AG04449 (cell line): ENCODE results near the gene KCNN2.
A peak's percentile ranks its signal among the peaks of the same experiment; 100 is the strongest.

Source experiments
- CTCF ChIA-PET: fragments of 350-600 bp; formaldehyde crosslinking; extraction: SDS; loops from one replicate; lab custom pipeline; 2021; ENCODE audit warnings: antibody characterized with exemption; lab: Yijun Ruan, JAX
- POLR2A ChIA-PET: fragments of 400-600, 350-600 bp; formaldehyde crosslinking; extraction: SDS; loops from one replicate; lab custom pipeline; 2020; ENCODE audit warnings: antibody characterized with exemption, inconsistent platforms; lab: Yijun Ruan, JAX
- DNase-seq: peaks from one replicate; pipeline ENCODE4 v3.0.0-alpha.2; 2010; ENCODE audit warnings: low read depth, low spot score
- H3K4me3 ChIP-seq: 2 replicates; pipeline ENCODE4 v1.5.1; 2011; ENCODE audit warnings: low read depth, mild to moderate bottlenecking, control low read depth, low read length
- CTCF ChIP-seq: IDR thresholded peaks from one replicate; pipeline ENCODE4 v1.5.1; 2011; ENCODE audit warnings: mild to moderate bottlenecking, moderate library complexity, low read length, control low read depth, inconsistent platforms; ENCODE audit not compliant: insufficient read depth; ENCODE audit errors: missing control alignments

The KCNN2 gene

DNA sequence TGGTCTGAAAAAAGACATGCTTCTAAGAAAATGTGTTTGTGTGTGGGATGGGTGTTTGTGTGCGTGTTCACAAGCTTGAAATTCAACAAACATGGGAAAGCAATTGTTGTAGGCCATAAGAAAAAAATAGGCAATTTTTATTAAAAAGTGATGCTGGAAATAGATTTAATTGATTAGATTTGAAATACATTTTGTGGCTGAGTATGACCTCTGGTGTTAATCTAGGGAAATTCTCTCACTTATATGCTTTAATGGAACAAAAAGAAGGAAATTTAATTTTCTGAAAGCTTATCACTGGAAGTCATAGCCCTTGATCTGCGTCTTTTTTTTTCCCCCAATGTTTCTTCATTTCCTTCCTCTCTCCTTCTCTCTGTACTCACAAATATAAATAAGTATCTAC, 3.5 kb upstream of the KCNN2 start:
- CTCF ChIA-PET: interaction anchor here (0.6 to 10.9 kb wide), 27 partner anchors 8 to 686 kb away, joined by 3 to 118 read pairs (median 4); no protein-coding TSS in a partner anchor
- H3K4me3 ChIP-seq: no peak overlapping the region
- POLR2A ChIA-PET: no interaction called here
- no peak for TF ChIP-seq CTCF
- DNase-seq: no peak

DNA sequence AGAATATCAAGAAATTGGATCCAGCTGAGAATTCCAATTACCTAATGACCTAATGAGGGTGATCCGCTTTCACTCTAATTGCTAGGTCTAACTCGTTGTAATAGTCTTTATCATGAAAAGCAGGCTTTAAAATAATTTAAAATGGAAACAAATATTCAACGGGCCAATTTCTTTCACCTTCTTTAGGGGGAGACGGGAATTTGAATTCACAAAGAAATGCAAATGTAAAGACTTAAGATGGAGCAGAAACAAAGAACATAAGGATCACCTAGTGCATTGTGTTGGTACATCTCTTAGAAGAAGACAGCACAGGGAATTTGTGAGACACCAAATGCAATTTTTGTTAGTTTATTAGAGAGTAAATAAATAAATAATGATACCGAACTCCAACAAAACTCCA, 1.5 kb upstream of the KCNN2 start:
- TF ChIP-seq CTCF: no peak
- no peak for DNase-seq
- ChIA-PET CTCF (interaction anchor here (0.8 to 10.9 kb wide), 9 partner anchors 9 to 748 kb away, joined by 3 to 118 read pairs (median 4); no protein-coding TSS in a partner anchor), POLR2A (no interaction called here)
- H3K4me3 ChIP-seq: peak overlapping the region; percentile 65

- DNase-seq: no peak
- ChIA-PET CTCF (interaction anchor here (0.9 to 10.9 kb wide), 5 partner anchors 32 to 681 kb away, joined by 3 to 118 read pairs (median 17); no protein-coding TSS in a partner anchor), POLR2A (no interaction called here)
- peak overlapping the region; percentile 65 for H3K4me3 ChIP-seq
- TF ChIP-seq CTCF: peak; percentile 18
Observed at GRCh38 chr5:114360816-114361723, 800 bp upstream of the KCNN2 start.

DNA sequence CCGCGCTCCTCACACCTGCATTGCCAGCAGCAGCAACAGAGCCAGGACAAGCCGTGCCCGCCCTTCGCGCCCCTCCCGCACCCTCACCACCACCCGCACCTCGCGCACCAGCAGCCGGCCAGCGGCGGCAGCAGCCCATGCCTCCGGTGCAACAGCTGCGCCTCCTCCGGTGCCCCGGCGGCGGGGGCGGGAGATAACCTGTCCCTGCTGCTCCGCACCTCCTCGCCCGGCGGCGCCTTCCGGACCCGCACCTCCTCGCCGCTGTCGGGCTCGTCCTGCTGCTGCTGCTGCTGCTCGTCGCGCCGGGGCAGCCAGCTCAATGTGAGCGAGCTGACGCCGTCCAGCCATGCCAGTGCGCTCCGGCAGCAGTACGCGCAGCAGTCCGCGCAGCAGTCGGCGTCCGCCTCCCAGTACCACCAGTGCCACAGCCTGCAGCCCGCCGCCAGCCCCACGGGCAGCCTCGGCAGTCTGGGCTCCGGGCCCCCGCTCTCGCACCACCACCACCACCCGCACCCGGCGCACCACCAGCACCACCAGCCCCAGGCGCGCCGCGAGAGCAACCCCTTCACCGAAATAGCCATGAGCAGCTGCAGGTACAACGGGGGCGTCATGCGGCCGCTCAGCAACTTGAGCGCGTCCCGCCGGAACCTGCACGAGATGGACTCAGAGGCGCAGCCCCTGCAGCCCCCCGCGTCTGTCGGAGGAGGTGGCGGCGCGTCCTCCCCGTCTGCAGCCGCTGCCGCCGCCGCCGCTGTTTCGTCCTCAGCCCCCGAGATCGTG, 517 bp downstream of the KCNN2 start:
- DNase-seq: no peak
- peak overlapping the region; percentile 65 for H3K4me3 ChIP-seq
- ChIA-PET POLR2A (no interaction called here), CTCF (interaction anchor here (1.0 to 10.9 kb wide), 2 partner anchors 83 to 87 kb away, joined by 3 to 118 read pairs; no protein-coding TSS in a partner anchor)
- TF ChIP-seq CTCF: no peak

GRCh38 chr5:114362977-114363761, 1.3 kb downstream of the KCNN2 start:
- no peak for TF ChIP-seq CTCF
- no peak for DNase-seq
- peak overlapping the region; percentile 65 for H3K4me3 ChIP-seq
- CTCF ChIA-PET: interaction anchor here (1.0 to 10.9 kb wide), 2 partner anchors 82 to 86 kb away, joined by 3 to 118 read pairs; no protein-coding TSS in a partner anchor
- POLR2A ChIA-PET: no interaction called here
